HCT116 (cell line): Measurements from ENCODE around the gene MRPS27. TPM values are rescaled to one million over a fixed set of nuclear protein-coding genes. Genes with fewer than 3 reads are reported as not detected.
A peak's percentile ranks its signal among the peaks of the same experiment; 100 is the strongest.

Experiments used
- ATAC-seq: fragments of 200-7000 bp; cut with Tn5 transposase; 2 replicates; pipeline ENCODE4 v1.9.1; 2020; ENCODE audit warnings: mild to moderate bottlenecking, moderate library complexity
- BruUV-seq: library from RNA; stranded (reverse); fragments of 400-500 nt; replicated peaks from 2 replicates; lab custom pipeline; 2021; lab: Mats Ljungman, UMichigan
- CTCF ChIA-PET: fragments of 300-600 bp; sonication (Branson Sonifier 250); formaldehyde crosslinking; loops from one replicate; lab custom pipeline; 2021; ENCODE audit warnings: antibody characterized with exemption; lab: Charles Lee
- POLR2A ChIA-PET: fragments of 300-600, 350-600 bp; sonication (Branson Sonifier 250); formaldehyde crosslinking; loops from one replicate; lab custom pipeline; 2021; ENCODE audit warnings: antibody characterized with exemption; lab: Charles Lee
- RAD21 ChIA-PET, 2 experiments: fragments of 300-600 bp; sonication (Branson Sonifier 250); formaldehyde crosslinking; loops; one replicate each; lab custom pipeline; 2023; ENCODE audit warnings: low total read pairs in 2 of 2; ENCODE audit not compliant: uncharacterized antibody in 2 of 2, unreplicated experiment in 2 of 2, low non-redundant PET in 1 of 2; lab: Charles Lee
- DNase-seq: peaks from one replicate; pipeline ENCODE4 v3.0.0-alpha.2; 2010; ENCODE audit warnings: low read depth, low spot score
- H2AFZ ChIP-seq: fragments of 200-600 bp; shearing (Covaris generic), sonication (generic); 2 replicates; pipeline ENCODE4 v1.6.1; 2017; ENCODE audit warnings: low read depth, mixed run types, mixed read lengths, antibody characterized with exemption, low read length; ENCODE audit not compliant: poor library complexity, severe bottlenecking
- H3K27ac ChIP-seq: 2 replicates; pipeline ENCODE4 v1.5.1; 2012; ENCODE audit warnings: low read depth, low read length
- H3K27me3 ChIP-seq: fragments of 200-600 bp; sonication (generic); 2 replicates; pipeline ENCODE4 v1.6.1; 2016; ENCODE audit warnings: mixed run types, low read length, mixed read lengths; ENCODE audit not compliant: insufficient read depth
- H3K36me3 ChIP-seq, 2 experiments: fragments of 200-500 bp in 1 of 2; fragments of 200-600 bp in 1 of 2; sonication (Bioruptor generic) in 1 of 2; sonication (generic) in 1 of 2; 2 replicates each; pipeline versions ENCODE4 v1.5.1 to v1.6.1; 2014 to 2016; ENCODE audit warnings: low read length in 2 of 2, inconsistent platforms in 1 of 2, mixed read lengths in 1 of 2, mixed run types in 1 of 2; ENCODE audit not compliant: insufficient read depth in 2 of 2, control insufficient read depth in 1 of 2
- H3K4me1 ChIP-seq, 2 experiments: fragments of 200-600 bp in 1 of 2; sonication (generic) in 1 of 2; 2 replicates each; pipeline versions ENCODE4 v1.5.1 to v1.6.1; 2012 to 2017; ENCODE audit warnings: low read length in 2 of 2, inconsistent platforms in 1 of 2, mild to moderate bottlenecking in 1 of 2, mixed read lengths in 1 of 2, mixed run types in 1 of 2, moderate library complexity in 1 of 2; ENCODE audit not compliant: insufficient read depth in 2 of 2, control insufficient read depth in 1 of 2
- H3K4me2 ChIP-seq: fragments of 200-600 bp; sonication (generic); 2 replicates; pipeline ENCODE4 v1.6.1; 2017; ENCODE audit warnings: mixed run types, low read length, mixed read lengths
- H3K4me3 ChIP-seq, 2 experiments: fragments of 200-600 bp in 1 of 2; sonication (generic) in 1 of 2; replicated peaks in 1 of 2; 2 replicates each; pipeline ENCODE4 v1.5.1; 2011 to 2016; ENCODE audit warnings: low read length in 2 of 2, control low read depth in 1 of 2, low read depth in 1 of 2, mild to moderate bottlenecking in 1 of 2, mixed read lengths in 1 of 2, mixed run types in 1 of 2
- H3K79me2 ChIP-seq: fragments of 200-600 bp; sonication (generic); 2 replicates; pipeline ENCODE4 v1.6.1; 2017; ENCODE audit warnings: mild to moderate bottlenecking, mixed run types, low read length, moderate library complexity, mixed read lengths; ENCODE audit not compliant: insufficient read depth
- H3K9ac ChIP-seq: fragments of 200-600 bp; sonication (generic); 2 replicates; pipeline ENCODE4 v1.6.1; 2016; ENCODE audit warnings: low read length, mixed read lengths
- H3K9me2 ChIP-seq: fragments of 200-600 bp; sonication (generic), shearing (Covaris generic); 2 replicates; pipeline ENCODE4 v1.6.1; 2017; ENCODE audit warnings: mixed run types, mild to moderate bottlenecking, moderate library complexity; ENCODE audit not compliant: insufficient read depth
- H3K9me3 ChIP-seq, 2 experiments: fragments of 200-500 bp in 1 of 2; fragments of 200-600 bp in 1 of 2; sonication (Bioruptor generic) in 1 of 2; sonication (generic) in 1 of 2; 2 replicates each; pipeline ENCODE4 v1.6.1; 2014 to 2017; ENCODE audit warnings: low read length in 2 of 2, mixed read lengths in 2 of 2, inconsistent platforms in 1 of 2, low read depth in 1 of 2, mild to moderate bottlenecking in 1 of 2, mixed run types in 1 of 2, moderate library complexity in 1 of 2; ENCODE audit not compliant: control insufficient read depth in 1 of 2, insufficient read depth in 1 of 2
- H4K20me1 ChIP-seq: fragments of 200-600 bp; sonication (generic), shearing (Covaris generic); 2 replicates; pipeline ENCODE4 v1.6.1; 2017; ENCODE audit warnings: mixed run types, mild to moderate bottlenecking, moderate library complexity; ENCODE audit not compliant: insufficient read depth
- CBX3 ChIP-seq: IDR thresholded peaks from 2 replicates; pipeline ENCODE4 v1.6.1; 2012; ENCODE audit warnings: low read depth
- CEBPB ChIP-seq: IDR thresholded peaks from 2 replicates; pipeline ENCODE4 v1.6.1; 2012; ENCODE audit warnings: low read depth
- EZH2phosphoT487 ChIP-seq: fragments of 200-600 bp; IDR thresholded peaks from 2 replicates; pipeline ENCODE4 v1.6.1; 2018; ENCODE audit warnings: antibody characterized with exemption, borderline replicate concordance
- FOSL1 ChIP-seq: IDR thresholded peaks from 2 replicates; pipeline ENCODE4 v1.6.1; 2012; ENCODE audit warnings: low read depth
- JUND ChIP-seq: IDR thresholded peaks from 2 replicates; pipeline ENCODE4 v1.6.1; 2012
- POLR2A ChIP-seq: IDR thresholded peaks from 2 replicates; pipeline ENCODE4 v1.7.0; 2011; ENCODE audit warnings: borderline replicate concordance; ENCODE audit not compliant: insufficient read depth, insufficient read length; ENCODE audit errors: extremely low read depth
- RAD21 ChIP-seq: IDR thresholded peaks from 2 replicates; pipeline ENCODE4 v1.6.1; 2012; ENCODE audit warnings: low read depth, mild to moderate bottlenecking
- SRF ChIP-seq: IDR thresholded peaks from 2 replicates; pipeline ENCODE4 v1.6.1; 2012; ENCODE audit warnings: low read depth
- TCF7L2 ChIP-seq: IDR thresholded peaks from 2 replicates; pipeline ENCODE4 v1.7.0; 2011; ENCODE audit warnings: borderline replicate concordance, inconsistent platforms; ENCODE audit not compliant: insufficient read depth, insufficient read length; ENCODE audit errors: extremely low read depth
- YY1 ChIP-seq: IDR thresholded peaks from 2 replicates; pipeline ENCODE4 v1.6.1; 2011; ENCODE audit warnings: low read length, low read depth, moderate library complexity, mild to moderate bottlenecking; ENCODE audit not compliant: insufficient replicate concordance; ENCODE audit errors: extremely low read depth
- intact Hi-C: fragments of 100-400 bp; cut with micrococcal nuclease; formaldehyde crosslinking; loops from 2 replicates; pipeline ENCODE4 v1.10.0; 2022
- total RNA-seq: library from RNA; stranded (reverse); gene quantifications from one replicate; pipeline ENCODE4 v1.2.1, GENCODE V29; 2021; ENCODE audit not compliant: unreplicated experiment
- TF ChIP-seq, protein P1 (sequence below): IDR thresholded peaks from 2 replicates; pipeline ENCODE4 v1.6.1; 2011; ENCODE audit warnings: mild to moderate bottlenecking, low read length, moderate library complexity; ENCODE audit not compliant: insufficient replicate concordance; ENCODE audit errors: extremely low read depth
- TF ChIP-seq, protein P2 (sequence below), 3 experiments: fragments of 200-600 bp in 1 of 3; sonication (generic) in 1 of 3; IDR thresholded peaks in 2 of 3; conservative IDR thresholded peaks in 1 of 3; 2 replicates each; pipeline ENCODE4 v1.5.1; 2012 to 2017; ENCODE audit warnings: low read depth in 2 of 3, low read length in 2 of 3, antibody characterized with exemption in 1 of 3, borderline replicate concordance in 1 of 3, control low read depth in 1 of 3, mild to moderate bottlenecking in 1 of 3, mixed read lengths in 1 of 3, mixed run types in 1 of 3, moderate library complexity in 1 of 3; ENCODE audit not compliant: insufficient read depth in 1 of 3
- TF ChIP-seq, protein P3 (sequence below): IDR thresholded peaks from 2 replicates; pipeline ENCODE4 v1.6.1; 2012

Gene MRPS27
- total RNA-seq, 1 experiment from 2014 or later = 113 TPM

DNA sequence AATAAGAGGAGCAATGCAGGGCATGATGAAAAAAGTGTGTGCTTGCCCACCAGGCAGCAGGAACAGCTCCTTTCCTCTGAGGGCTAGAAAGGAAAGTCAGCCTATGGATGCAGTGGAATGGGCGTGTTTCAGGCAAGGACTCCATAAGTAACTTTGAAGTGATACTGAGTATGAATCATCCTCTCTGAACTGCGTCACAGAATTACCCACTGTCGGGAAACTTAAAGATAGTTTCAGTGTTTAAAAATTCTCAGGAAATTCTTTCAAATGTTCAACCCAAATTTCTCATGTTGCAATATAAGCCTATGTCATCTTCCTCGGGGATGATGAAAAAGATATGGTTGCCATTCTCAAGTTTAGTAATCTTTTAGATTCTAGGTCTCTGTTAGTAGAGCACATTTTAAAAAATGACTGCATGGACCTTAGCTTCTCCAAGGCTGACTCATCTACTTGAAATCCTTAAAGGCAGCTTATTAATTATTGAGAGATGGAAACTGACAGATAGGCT lies 27.8 kb upstream of the MRPS27 start:
- Histone ChIP-seq H4K20me1 (no peaks in the 10 kb centered on the region), H3K9ac (0 out of 2 replicates have a peak overlapping the region, but pooled peaks have one; percentile 15), H3K4me2 (peak overlapping the region; percentile 57), H3K4me1 (peaks cover 10 to 28% of the 10 kb centered on the region in 2 experiments), H3K36me3 (peaks cover 4 to 19% of the 10 kb centered on the region in 2 experiments; a peak in 3 of 4 replicates), H3K27me3 (no peaks in the 10 kb centered on the region), H3K9me2 (no peaks in the 10 kb centered on the region), H3K9me3 (no peaks in the 10 kb centered on the region), H3K79me2 (no peaks in the 10 kb centered on the region), H3K4me3 (peak overlapping the region in 1 of 2 experiments; percentile 15; a peak in 2 of 4 replicates), H3K27ac (peak overlapping the region; percentile 47; the same call in 1 of the 2 replicates), H2AFZ (no peak overlapping the region)
- no TSS peak for BruUV-seq
- intact Hi-C loops = no loop called here
- RAD21 ChIA-PET = no interaction called here
- peak; percentile 96 for ATAC-seq
- CTCF ChIA-PET = no interaction called here
- peak; percentile 48 for DNase-seq
- TF ChIP-seq CEBPB (0 out of 2 replicates have a peak, but pooled peaks have one; percentile 26), JUND (peak; percentile 47; the same call in 1 of the 2 replicates), FOSL1 (peak; percentile 47), RAD21 (no peak)
- POLR2A ChIA-PET = interaction anchor here (0.5 kb wide), 1 partner anchor 14 kb away, joined by 3 read pairs; no protein-coding TSS in a partner anchor

DNA sequence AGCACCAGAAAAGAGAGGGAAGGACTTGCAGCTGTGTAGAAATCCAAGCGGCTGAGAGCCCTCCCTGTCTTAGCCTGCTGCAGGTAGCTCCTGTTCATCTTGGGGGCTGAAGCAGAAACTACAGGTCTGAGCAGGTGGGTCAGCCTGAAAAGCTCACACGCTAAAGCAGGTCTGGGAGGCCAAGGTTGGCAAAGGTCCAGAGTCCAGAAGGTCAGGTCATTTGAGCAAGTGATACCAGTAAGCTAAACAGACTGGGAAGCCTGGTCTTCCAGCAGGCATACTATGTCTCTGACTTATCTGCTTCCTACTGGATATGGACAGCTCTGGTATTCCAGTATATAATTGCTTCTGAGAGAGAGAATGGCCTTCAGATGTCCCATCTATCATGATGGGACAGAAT lies 26.4 kb upstream of the MRPS27 start:
- Histone ChIP-seq H3K79me2 (no peaks in the 10 kb centered on the region), H3K9me3 (no peaks in the 10 kb centered on the region), H3K4me2 (no peak overlapping the region), H3K4me3 (no peak overlapping the region), H3K9me2 (no peaks in the 10 kb centered on the region), H2AFZ (no peak overlapping the region), H3K36me3 (peaks cover 4 to 19% of the 10 kb centered on the region in 2 experiments; a peak in 3 of 4 replicates), H4K20me1 (no peaks in the 10 kb centered on the region), H3K27ac (no peak overlapping the region), H3K27me3 (no peaks in the 10 kb centered on the region), H3K9ac (no peak overlapping the region), H3K4me1 (peaks cover 10 to 28% of the 10 kb centered on the region in 2 experiments)
- intact Hi-C loops = no loop called here
- ChIA-PET RAD21 (no interaction called here), POLR2A (no interaction called here), CTCF (no interaction called here)
- DNase-seq = no peak
- BruUV-seq = no TSS peak
- no peak for ATAC-seq
- TF ChIP-seq, protein P1, sequence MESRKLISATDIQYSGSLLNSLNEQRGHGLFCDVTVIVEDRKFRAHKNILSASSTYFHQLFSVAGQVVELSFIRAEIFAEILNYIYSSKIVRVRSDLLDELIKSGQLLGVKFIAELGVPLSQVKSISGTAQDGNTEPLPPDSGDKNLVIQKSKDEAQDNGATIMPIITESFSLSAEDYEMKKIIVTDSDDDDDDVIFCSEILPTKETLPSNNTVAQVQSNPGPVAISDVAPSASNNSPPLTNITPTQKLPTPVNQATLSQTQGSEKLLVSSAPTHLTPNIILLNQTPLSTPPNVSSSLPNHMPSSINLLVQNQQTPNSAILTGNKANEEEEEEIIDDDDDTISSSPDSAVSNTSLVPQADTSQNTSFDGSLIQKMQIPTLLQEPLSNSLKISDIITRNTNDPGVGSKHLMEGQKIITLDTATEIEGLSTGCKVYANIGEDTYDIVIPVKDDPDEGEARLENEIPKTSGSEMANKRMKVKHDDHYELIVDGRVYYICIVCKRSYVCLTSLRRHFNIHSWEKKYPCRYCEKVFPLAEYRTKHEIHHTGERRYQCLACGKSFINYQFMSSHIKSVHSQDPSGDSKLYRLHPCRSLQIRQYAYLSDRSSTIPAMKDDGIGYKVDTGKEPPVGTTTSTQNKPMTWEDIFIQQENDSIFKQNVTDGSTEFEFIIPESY = no peak
- no peak for TF ChIP-seq FOSL1
- TF ChIP-seq SRF = no peak
- no peak for TF ChIP-seq EZH2phosphoT487
- no peak for TF ChIP-seq CBX3
- no peak for TF ChIP-seq POLR2A
- TF ChIP-seq YY1 = no peak
- no peak for TF ChIP-seq RAD21
- TF ChIP-seq, protein P2, sequence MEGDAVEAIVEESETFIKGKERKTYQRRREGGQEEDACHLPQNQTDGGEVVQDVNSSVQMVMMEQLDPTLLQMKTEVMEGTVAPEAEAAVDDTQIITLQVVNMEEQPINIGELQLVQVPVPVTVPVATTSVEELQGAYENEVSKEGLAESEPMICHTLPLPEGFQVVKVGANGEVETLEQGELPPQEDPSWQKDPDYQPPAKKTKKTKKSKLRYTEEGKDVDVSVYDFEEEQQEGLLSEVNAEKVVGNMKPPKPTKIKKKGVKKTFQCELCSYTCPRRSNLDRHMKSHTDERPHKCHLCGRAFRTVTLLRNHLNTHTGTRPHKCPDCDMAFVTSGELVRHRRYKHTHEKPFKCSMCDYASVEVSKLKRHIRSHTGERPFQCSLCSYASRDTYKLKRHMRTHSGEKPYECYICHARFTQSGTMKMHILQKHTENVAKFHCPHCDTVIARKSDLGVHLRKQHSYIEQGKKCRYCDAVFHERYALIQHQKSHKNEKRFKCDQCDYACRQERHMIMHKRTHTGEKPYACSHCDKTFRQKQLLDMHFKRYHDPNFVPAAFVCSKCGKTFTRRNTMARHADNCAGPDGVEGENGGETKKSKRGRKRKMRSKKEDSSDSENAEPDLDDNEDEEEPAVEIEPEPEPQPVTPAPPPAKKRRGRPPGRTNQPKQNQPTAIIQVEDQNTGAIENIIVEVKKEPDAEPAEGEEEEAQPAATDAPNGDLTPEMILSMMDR (IDR thresholded peaks at IDR 0.05 in 2 of 3, conservative IDR thresholded peaks at IDR 0.05 in 1 of 3; ENCODE audit: borderline replicate concordance in 1 of 3, insufficient read depth in 1 of 3, low read depth in 2 of 3, low read length in 2 of 3) = no peak
- TF ChIP-seq, protein P3, sequence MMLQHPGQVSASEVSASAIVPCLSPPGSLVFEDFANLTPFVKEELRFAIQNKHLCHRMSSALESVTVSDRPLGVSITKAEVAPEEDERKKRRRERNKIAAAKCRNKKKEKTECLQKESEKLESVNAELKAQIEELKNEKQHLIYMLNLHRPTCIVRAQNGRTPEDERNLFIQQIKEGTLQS = no peak
- TF ChIP-seq TCF7L2 = no peak
